ENCODE measurements around the gene KMT2D. TPM values are rescaled to one million over a fixed set of nuclear protein-coding genes. Genes with fewer than 3 reads are reported as not detected.

The KMT2D gene
- polyA plus RNA-seq, 1 of the 3 experiments (the other 2 are of a cell fraction) = 30.5 TPM

- H3K9me3 ChIP-seq = no peaks in the 10 kb centered on the region
- H3K27me3 ChIP-seq (ENCODE audit: insufficient read depth) = no peaks in the 10 kb centered on the region
- H3K4me2 ChIP-seq = no peak overlapping the region
- H3K27ac ChIP-seq (ENCODE audit: low read depth in 2 of 2, low read length in 1 of 2) = no peak overlapping the region
- H3K9me2 ChIP-seq = no peaks in the 10 kb centered on the region
- WGBS (ENCODE audit: low lambda C conversion rate) = 96% methylated on average over 13 of the region's 20 CpGs
- ChIA-PET POLR2A (interaction anchor here (1.3 kb wide), 1 partner anchor 9 kb away, joined by 3 read pairs; no protein-coding TSS in a partner anchor), CTCF (interaction anchor here (0.8 to 1.8 kb wide), 8 partner anchors 8 to 134 kb away, joined by 3 to 8 read pairs (median 4); a partner anchor contains a TSS)
- H3K36me3 ChIP-seq (replicated peaks in 1 of 2; ENCODE audit: control insufficient read depth in 1 of 2, insufficient read depth in 2 of 2, low read length in 1 of 2) = peaks cover 46 to 89% of the 10 kb centered on the region in 2 experiments
- no peaks in the 10 kb centered on the region for H3K4me1 ChIP-seq (ENCODE audit: control insufficient read depth in 1 of 2, insufficient read depth in 2 of 2, low read depth in 1 of 2, low read length in 1 of 2)
- H3K79me2 ChIP-seq (ENCODE audit: insufficient read depth) = no peaks in the 10 kb centered on the region
- H3K4me3 ChIP-seq (ENCODE audit: low read depth in 2 of 2, low read length in 1 of 2) = no peak overlapping the region
- no peak overlapping the region for H2AFZ ChIP-seq (ENCODE audit: low read depth)
- no peak overlapping the region for H3K9ac ChIP-seq
- no peaks in the 10 kb centered on the region for H3F3A ChIP-seq (replicated peaks; ENCODE audit: insufficient read depth)
- DNase-seq = no peak
- TF ChIP-seq FOXJ3 (CRISPR knock-in tag; IDR thresholded peaks at IDR 0.05) (no peak), NRF1 (IDR thresholded peaks at IDR 0.05; ENCODE audit: low read depth, low read length) (no peak), FOXM1 (IDR thresholded peaks at IDR 0.05; ENCODE audit: low read depth) (no peak), USF1 (IDR thresholded peaks at IDR 0.05; ENCODE audit: borderline replicate concordance, low read depth) (no peak), NFIC (IDR thresholded peaks at IDR 0.05; ENCODE audit: borderline replicate concordance) (no peak), POLR2AphosphoS5 (IDR thresholded peaks at IDR 0.05; ENCODE audit: low read depth, low read length) (no peak)
- TF ChIP-seq, protein P1, sequence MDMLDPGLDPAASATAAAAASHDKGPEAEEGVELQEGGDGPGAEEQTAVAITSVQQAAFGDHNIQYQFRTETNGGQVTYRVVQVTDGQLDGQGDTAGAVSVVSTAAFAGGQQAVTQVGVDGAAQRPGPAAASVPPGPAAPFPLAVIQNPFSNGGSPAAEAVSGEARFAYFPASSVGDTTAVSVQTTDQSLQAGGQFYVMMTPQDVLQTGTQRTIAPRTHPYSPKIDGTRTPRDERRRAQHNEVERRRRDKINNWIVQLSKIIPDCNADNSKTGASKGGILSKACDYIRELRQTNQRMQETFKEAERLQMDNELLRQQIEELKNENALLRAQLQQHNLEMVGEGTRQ (IDR thresholded peaks at IDR 0.05; ENCODE audit: borderline replicate concordance, low read depth, low read length) = no peak
- H4K20me1 ChIP-seq (ENCODE audit: insufficient read depth) = no peaks in the 10 kb centered on the region
Measured at GRCh38 chr12:49038291-49038955, 22.2 kb downstream of the KMT2D start.

GRCh38 chr12:49037947-49038237 is 22.7 kb downstream of the KMT2D start:
- Histone ChIP-seq H3K9ac (no peak overlapping the region), H3K9me2 (no peaks in the 10 kb centered on the region), H2AFZ (ENCODE audit: low read depth) (no peak overlapping the region), H3K79me2 (ENCODE audit: insufficient read depth) (no peaks in the 10 kb centered on the region), H3K9me3 (no peaks in the 10 kb centered on the region), H3K27ac (ENCODE audit: low read depth in 2 of 2, low read length in 1 of 2) (no peak overlapping the region), H3F3A (replicated peaks; ENCODE audit: insufficient read depth) (no peaks in the 10 kb centered on the region), H3K4me1 (ENCODE audit: control insufficient read depth in 1 of 2, insufficient read depth in 2 of 2, low read depth in 1 of 2, low read length in 1 of 2) (no peaks in the 10 kb centered on the region), H3K36me3 (replicated peaks in 1 of 2; ENCODE audit: control insufficient read depth in 1 of 2, insufficient read depth in 2 of 2, low read length in 1 of 2) (peaks cover 41 to 89% of the 10 kb centered on the region in 2 experiments), H3K27me3 (ENCODE audit: insufficient read depth) (no peaks in the 10 kb centered on the region), H4K20me1 (ENCODE audit: insufficient read depth) (no peaks in the 10 kb centered on the region), H3K4me3 (ENCODE audit: low read depth in 2 of 2, low read length in 1 of 2) (no peak overlapping the region), H3K4me2 (no peak overlapping the region)
- 96% methylated on average over 5 of the region's 7 CpGs for WGBS (ENCODE audit: low lambda C conversion rate)
- ChIA-PET POLR2A (interaction anchor here (1.3 kb wide), 1 partner anchor 8 kb away, joined by 3 read pairs; no protein-coding TSS in a partner anchor), CTCF (interaction anchor here (0.9 to 1.8 kb wide), 8 partner anchors 11 to 134 kb away, joined by 3 to 8 read pairs (median 5); a partner anchor contains a TSS)
- DNase-seq = no peak
- TF ChIP-seq, protein P2, sequence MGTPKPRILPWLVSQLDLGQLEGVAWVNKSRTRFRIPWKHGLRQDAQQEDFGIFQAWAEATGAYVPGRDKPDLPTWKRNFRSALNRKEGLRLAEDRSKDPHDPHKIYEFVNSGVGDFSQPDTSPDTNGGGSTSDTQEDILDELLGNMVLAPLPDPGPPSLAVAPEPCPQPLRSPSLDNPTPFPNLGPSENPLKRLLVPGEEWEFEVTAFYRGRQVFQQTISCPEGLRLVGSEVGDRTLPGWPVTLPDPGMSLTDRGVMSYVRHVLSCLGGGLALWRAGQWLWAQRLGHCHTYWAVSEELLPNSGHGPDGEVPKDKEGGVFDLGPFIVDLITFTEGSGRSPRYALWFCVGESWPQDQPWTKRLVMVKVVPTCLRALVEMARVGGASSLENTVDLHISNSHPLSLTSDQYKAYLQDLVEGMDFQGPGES (IDR thresholded peaks at IDR 0.05; ENCODE audit: low read depth, low read length) = no peak
- TF ChIP-seq, protein P1 (IDR thresholded peaks at IDR 0.05; ENCODE audit: borderline replicate concordance, low read depth, low read length) = no peak
- TF ChIP-seq RCOR1 (IDR thresholded peaks at IDR 0.05; ENCODE audit: low read length) (no peak), SIN3A (IDR thresholded peaks at IDR 0.05; ENCODE audit: borderline replicate concordance, low read depth, low read length) (no peak), PBX3 (IDR thresholded peaks at IDR 0.05) (no peak), MEF2A (IDR thresholded peaks at IDR 0.05; ENCODE audit: borderline replicate concordance, low read depth) (no peak), SMC3 (IDR thresholded peaks at IDR 0.05; ENCODE audit: low read depth, low read length) (no peak), REST (IDR thresholded peaks at IDR 0.05; ENCODE audit: low read depth, low read length) (no peak), ZBTB33 (IDR thresholded peaks at IDR 0.05; ENCODE audit: borderline replicate concordance, low read depth) (no peak)

Data from SK-N-SH (cell line).